ENCODE results near the gene TPBG. TPM values are rescaled to one million over a fixed set of nuclear protein-coding genes. Genes with fewer than 3 reads are reported as not detected.

Gene TPBG
- total RNA-seq, 1 experiment from 2014 or later: 46.5 TPM

DNA sequence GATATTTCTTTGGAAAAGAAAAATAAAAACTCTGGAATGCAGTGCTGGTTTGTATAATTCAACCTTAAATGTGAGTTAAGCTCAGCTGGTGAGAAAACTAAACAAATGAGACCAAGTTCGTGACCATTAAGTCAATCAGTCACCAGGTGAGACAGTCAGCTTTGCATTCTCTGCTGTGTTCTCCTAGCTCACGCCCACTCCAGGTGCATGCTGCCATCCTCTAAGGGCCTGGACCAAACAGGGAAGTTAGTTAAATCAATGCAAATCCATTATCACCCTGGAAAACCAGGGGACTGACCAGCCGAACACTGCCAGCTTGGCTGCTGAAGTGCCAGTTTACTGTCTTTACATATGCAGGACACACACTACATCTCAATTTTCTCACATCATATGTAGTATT is 7.2 kb downstream of the TPBG start:
- Mint-ChIP-seq H3K4me3 (ENCODE audit: low read depth, unreplicated experiment) (no peak overlapping the region), H3K27me3 (ENCODE audit: unreplicated experiment) (no peaks in the 10 kb centered on the region), H3K27ac (ENCODE audit: unreplicated experiment) (no peak overlapping the region), H3K36me3 (ENCODE audit: insufficient read depth, unreplicated experiment) (peaks cover 8% of the 10 kb centered on the region), H3K4me1 (ENCODE audit: low read depth, unreplicated experiment) (no peaks in the 10 kb centered on the region), H3K9me3 (ENCODE audit: low read depth, unreplicated experiment) (peaks cover 4% of the 10 kb centered on the region)
- DNase-seq: no peak
- intact Hi-C loops (cut with micrococcal nuclease; ENCODE audit: unreplicated experiment): no loop called here
- CTCF ChIA-PET: interaction anchor here (0.7 kb wide), 1 partner anchor 155 kb away, joined by 3 read pairs; no protein-coding TSS in a partner anchor
- no peak for TF ChIP-seq CTCF (IDR thresholded peaks at IDR 0.05; ENCODE audit: unreplicated experiment)
- no TSS peak for BruUV-seq (replicated peaks)

- DNase-seq: no peak
- CTCF ChIA-PET: no interaction called here
- intact Hi-C loops (cut with micrococcal nuclease; ENCODE audit: unreplicated experiment): no loop called here
- H3K27me3 Mint-ChIP-seq (ENCODE audit: unreplicated experiment): no peaks in the 10 kb centered on the region
- peaks cover 6% of the 10 kb centered on the region for H3K9me3 Mint-ChIP-seq (ENCODE audit: low read depth, unreplicated experiment)
- no peak for TF ChIP-seq CTCF (IDR thresholded peaks at IDR 0.05; ENCODE audit: unreplicated experiment)
- H3K4me1 Mint-ChIP-seq (ENCODE audit: low read depth, unreplicated experiment): no peaks in the 10 kb centered on the region
- no TSS peak for BruUV-seq (replicated peaks)
- no peak overlapping the region for H3K4me3 Mint-ChIP-seq (ENCODE audit: low read depth, unreplicated experiment)
- no peak overlapping the region for H3K27ac Mint-ChIP-seq (ENCODE audit: unreplicated experiment)
- H3K36me3 Mint-ChIP-seq (ENCODE audit: insufficient read depth, unreplicated experiment): peaks cover 5% of the 10 kb centered on the region
Observed at GRCh38 chr6:82371799-82372546, 8.4 kb downstream of the TPBG start.

GRCh38 chr6:82372656-82373055 is 9.0 kb downstream of the TPBG start:
- no peak for TF ChIP-seq CTCF (IDR thresholded peaks at IDR 0.05; ENCODE audit: unreplicated experiment)
- no peak for DNase-seq
- Mint-ChIP-seq H3K4me3 (ENCODE audit: low read depth, unreplicated experiment) (no peak overlapping the region), H3K4me1 (ENCODE audit: low read depth, unreplicated experiment) (no peaks in the 10 kb centered on the region), H3K36me3 (ENCODE audit: insufficient read depth, unreplicated experiment) (peaks cover 5% of the 10 kb centered on the region), H3K27ac (ENCODE audit: unreplicated experiment) (no peak overlapping the region), H3K9me3 (ENCODE audit: low read depth, unreplicated experiment) (peaks cover 6% of the 10 kb centered on the region), H3K27me3 (ENCODE audit: unreplicated experiment) (no peaks in the 10 kb centered on the region)
- intact Hi-C loops (cut with micrococcal nuclease; ENCODE audit: unreplicated experiment): no loop called here
- CTCF ChIA-PET: interaction anchor here (0.7 kb wide), 1 partner anchor 693 kb away, joined by 3 read pairs; the partner anchor contains the start of gene UBE3D
- BruUV-seq (replicated peaks): no TSS peak

GRCh38 chr6:82374516-82374915 is 10.9 kb downstream of the TPBG start:
- peaks cover 9% of the 10 kb centered on the region for H3K9me3 Mint-ChIP-seq (ENCODE audit: low read depth, unreplicated experiment)
- no peak overlapping the region for H3K4me3 Mint-ChIP-seq (ENCODE audit: low read depth, unreplicated experiment)
- no TSS peak for BruUV-seq (replicated peaks)
- intact Hi-C loops (cut with micrococcal nuclease; ENCODE audit: unreplicated experiment): no loop called here
- no peak for TF ChIP-seq CTCF (IDR thresholded peaks at IDR 0.05; ENCODE audit: unreplicated experiment)
- DNase-seq: no peak
- H3K27ac Mint-ChIP-seq (ENCODE audit: unreplicated experiment): no peak overlapping the region
- CTCF ChIA-PET: no interaction called here
- no peaks in the 10 kb centered on the region for H3K4me1 Mint-ChIP-seq (ENCODE audit: low read depth, unreplicated experiment)
- no peaks in the 10 kb centered on the region for H3K36me3 Mint-ChIP-seq (ENCODE audit: insufficient read depth, unreplicated experiment)
- no peaks in the 10 kb centered on the region for H3K27me3 Mint-ChIP-seq (ENCODE audit: unreplicated experiment)
